Stimulated activated CD4-positive, alpha-beta T cell treated with anti-CD3 and anti-CD28 coated beads, TNF-alpha, amount 100 ng/mL, for 24 hours (primary cell): ENCODE results near the gene CDCP1.

Experiments used
- DNase-seq, 3 experiments: peaks; one replicate each; pipeline ENCODE4 v3.0.0-alpha.2; 2020; ENCODE audit warnings: low read depth in 3 of 3

CDCP1 gene

DNA sequence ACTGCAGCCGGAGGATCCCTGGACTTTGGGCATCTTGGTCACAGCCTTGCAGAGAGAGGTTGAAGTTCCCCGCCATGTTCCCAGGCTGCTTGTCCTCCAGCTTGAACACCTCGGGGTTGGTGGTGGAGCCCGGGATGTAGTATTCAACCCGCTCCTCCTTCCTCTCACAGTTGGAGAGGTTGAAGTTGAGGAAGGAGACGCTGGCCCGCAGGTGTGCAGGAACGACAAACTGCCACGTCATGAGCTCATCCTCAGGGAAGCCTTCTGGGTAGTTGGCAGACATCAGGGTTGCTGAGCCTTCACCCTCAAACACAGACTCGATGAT lies 35.7 kb downstream of the CDCP1 start:
- no peak for DNase-seq

DNA sequence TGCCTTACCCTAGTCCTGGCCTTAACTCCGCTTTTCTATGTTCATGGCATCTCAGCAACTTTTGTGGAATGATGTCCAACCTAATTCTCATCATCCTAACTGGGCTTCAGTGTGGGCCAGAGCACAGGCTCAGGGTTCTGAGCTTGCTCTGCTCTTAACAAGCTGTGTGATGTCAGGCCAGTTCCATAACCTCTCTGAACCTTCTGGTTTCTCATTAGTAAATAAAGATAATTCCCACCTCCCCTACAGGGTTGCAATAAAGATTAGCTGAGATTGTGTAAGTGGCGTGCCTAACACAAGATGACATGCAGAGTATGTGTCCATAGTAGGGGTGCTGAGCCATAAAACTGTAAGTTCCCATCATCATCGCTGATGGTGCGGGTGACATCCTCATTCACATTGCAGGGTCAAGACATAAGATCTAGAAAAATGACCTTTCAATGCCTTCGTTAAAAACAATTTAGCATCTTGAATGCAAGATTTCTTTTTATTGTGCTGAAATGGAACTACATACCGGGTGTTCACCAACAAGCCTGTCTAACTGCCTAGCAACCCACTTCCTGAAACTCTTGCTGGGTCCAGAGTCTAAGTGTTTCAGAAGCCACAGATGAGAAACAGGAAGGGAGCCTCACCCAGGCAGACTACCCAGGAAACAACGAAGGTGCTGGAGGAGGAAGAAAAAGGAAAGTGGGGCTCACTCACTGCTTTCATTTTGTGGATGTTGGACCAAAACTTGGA lies 36.2 kb downstream of the CDCP1 start:
- no peak for DNase-seq

DNA sequence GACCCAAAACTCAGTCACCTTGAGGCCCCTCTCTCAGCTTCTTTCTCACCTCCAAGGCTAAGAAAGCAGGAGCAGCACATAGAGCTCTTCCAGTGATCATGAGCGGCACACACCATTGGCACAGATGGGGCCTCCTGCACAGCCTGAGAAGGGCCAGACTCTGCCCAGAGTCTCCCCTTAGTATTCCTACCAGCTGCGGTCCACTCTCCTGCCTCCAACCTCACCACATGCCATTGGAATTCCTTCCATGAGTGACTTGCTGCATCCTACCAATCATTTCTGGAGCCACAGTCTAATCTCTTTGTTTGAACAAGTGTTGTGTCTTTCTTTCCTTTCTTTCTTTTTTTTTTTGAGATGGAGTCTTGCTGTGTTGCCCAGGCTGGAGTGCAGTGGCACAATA lies 39.3 kb downstream of the CDCP1 start:
- no peak for DNase-seq

DNA sequence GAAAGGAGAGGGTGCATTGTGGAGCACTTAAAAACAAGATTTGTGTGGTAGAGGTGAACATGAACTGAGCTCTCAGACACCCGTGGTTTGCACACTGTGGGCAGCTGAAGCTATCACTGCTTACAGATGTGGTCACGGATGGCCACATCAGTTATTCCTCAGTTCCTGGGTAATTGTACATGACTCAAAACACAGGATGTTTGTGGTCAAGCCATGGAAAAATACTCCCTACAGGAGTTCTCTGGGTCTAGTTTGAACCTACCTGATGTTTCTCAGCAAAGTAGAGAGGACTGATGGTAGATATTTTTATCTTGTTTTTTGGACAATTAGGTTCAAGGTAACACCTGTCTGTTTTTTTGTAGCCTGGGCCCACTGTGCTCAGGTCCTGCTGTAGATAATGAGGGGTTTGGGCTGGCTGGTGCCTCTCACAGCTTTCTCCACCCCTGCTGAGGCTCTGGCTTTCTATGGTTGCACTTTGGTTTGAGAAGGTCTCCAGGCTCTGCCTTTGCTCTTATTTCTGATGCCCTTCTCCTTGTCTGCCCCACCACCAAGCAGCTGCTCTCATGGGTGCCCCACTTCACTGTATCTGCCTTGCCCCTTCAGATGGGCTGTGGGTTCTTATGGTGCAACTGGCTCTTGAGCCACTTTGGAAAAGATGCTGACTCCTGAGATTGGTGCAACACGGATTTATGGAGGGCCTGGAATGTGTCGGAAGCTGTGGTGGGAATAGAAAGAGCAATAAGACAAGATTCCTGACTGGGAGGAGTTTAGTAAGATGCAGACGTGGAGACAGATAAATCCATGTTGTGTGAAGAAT lies 40.1 kb downstream of the CDCP1 start:
- peak; percentile 35 to 75 (median 62) for DNase-seq

DNA sequence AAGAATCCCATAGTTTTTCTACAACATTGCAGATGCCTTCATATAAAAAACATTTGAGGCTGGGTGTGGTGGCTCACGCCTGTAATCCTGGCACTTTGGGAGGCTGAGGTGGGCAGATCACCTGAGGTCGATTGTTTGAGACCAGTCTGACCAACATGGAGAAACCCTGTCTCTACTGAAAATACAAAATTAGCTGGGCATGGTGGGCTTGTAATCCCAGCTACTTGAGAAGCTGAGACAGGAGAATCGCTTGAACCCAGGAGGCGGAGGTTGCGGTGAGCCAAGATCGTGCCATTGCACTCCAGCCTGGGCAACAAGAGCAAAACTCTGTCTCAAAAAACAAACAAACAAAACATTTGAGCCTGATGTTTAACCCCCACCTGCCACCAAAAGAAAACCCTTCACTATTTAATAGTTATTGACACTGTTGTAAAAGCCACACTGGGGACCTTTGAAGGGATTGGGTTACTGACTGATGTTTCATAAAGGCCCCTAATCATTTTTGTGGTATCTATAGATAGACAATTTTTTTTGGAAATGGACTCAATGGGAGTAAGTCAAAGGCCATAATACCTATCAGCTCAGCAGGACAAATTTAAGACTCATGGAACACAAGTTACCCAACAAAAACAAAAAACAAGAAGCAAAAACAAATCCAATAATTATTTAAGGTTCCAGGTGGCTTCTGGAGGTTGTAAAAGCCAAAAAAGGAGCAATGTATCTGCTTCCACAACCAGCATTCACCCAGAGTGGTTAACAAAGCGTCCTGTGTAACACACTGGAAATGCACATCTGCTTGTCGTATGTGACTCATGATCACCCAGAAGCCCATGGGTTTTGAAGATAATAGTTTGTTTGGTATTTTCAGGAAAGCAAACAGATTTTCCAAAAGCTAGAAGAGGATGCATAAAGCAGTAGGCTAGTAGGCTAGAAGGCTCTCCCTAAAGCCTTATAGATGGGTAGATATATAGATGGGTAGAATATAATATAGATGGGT lies 41.2 kb downstream of the CDCP1 start:
- DNase-seq = no peak

DNA sequence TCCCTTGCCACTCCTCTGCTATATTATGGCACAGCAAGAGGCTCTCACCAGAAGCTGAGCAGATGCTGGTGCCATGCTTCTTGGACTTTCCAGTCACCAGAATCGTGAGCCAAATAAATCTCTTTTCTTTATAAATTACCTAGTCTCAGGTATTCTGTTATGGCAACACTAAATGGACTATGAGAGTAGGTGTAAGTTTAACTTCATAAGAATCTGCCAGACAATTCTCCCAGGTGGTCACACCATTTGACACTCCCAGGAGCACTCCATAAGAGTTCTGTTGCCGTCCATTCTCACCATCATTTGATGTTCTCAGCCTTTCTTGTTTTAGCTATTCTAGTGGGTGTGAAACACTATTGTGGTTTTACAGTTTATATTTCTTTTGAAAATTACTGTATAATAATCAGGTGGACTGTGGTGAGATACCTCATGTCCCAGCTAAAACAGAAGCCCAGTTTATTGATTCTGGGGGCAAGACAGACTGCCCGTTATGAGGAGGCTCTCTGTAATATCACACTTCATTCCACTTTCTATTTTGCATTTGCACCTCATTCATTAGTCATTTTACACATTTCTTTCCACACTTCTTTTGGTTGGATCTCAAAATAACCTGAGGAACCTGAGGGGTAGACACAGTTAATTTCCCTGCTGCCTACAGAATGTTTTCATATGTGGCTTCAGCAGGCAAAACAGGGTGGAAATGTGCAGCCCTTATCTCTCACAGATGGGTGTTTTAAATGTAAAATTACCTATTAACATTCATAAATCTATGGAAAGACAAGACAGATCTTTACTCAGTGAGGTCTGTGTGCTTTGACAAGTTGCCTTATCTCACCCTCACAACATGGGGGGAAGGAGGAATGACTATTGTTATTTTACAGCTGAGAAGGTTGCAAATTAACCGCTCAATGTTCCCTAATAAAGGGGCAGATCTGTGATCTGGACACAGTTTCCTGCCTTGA lies 42.1 kb downstream of the CDCP1 start:
- no peak for DNase-seq

DNA sequence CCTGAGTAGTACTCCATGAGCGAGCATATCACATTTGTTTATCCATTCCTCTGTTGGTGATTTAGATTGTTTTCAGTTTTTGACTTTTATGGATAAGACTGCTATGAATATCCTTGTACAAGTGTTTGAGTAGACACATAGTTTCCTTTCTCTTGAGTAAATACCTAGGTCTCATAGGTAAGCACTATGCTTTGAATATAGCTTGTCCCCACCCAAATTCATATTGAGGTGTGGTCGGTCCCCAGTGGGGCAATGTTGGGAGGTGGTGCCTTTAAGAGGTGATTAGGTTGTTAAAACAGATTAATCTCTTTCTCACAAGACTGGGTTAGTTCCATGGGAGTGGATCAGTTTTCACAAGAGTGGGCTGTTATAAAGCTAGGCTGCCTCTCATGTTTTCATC lies 42.8 kb downstream of the CDCP1 start:
- DNase-seq = no peak

DNA sequence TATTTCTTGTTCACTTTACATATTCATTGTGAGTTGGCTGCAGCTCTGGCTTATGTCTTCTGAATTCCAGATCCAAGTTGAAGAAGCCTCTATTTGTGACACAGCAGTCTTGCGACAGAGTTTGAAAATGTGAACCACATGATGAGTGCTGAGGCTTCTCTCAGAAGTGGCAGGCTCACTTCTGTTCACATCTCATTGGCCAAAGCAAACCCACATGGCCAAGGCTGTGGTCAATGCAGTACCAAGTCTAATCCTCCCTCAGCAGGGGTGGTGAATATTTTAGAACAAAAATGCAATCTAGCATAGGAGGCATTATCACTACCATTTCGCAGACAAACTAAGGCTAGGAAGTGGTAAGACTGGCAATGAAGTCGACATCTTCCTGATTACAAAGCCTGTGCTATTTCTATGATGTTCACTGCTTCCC lies 45.2 kb downstream of the CDCP1 start:
- no peak for DNase-seq

DNA sequence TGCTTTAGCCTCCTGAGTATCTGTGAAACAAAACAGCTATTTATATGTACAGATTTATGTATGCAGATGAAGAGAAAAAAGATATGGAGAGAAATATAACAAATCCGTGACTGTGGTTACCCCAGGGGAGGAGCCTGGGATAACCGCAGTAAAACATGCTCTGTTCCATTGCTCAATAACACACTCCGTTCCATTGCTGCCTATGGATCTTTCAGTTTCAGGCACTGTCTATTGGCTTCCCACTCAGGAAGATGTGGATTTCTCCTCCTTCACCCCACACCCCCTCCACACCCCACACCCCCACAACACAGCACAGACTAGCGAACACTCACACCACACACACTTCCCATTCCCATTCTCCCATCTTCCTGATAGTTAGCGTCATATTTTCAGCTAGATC lies 47.9 kb downstream of the CDCP1 start:
- no peak for DNase-seq

DNA sequence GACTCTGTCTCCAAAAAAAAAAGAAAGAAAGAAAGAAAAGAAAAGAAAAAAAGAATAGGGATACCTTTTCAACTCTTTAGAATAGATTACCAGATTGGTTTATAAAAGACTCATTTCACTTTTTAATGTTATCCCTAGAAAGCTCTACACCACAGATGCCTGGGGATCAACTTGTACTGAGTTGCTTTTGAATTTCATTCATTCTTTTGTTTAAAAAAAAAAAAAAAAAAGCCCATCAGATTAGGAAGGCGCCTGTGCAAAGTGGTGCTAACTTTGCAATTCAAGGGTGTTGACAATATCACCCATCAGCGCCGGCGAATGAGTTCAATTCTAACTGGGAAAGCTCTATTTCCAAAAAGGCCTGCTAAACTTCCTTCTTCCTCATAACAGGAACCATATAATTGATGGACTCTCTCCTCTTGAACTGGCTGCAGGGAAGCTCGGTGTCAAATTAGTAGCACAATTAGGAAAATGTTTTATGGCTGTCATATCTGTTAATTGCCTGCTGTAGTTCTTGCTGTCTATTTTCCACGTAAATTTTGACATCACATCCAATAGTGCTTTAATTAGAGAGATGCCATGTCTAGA lies 48.8 kb downstream of the CDCP1 start:
- DNase-seq = no peak

DNA sequence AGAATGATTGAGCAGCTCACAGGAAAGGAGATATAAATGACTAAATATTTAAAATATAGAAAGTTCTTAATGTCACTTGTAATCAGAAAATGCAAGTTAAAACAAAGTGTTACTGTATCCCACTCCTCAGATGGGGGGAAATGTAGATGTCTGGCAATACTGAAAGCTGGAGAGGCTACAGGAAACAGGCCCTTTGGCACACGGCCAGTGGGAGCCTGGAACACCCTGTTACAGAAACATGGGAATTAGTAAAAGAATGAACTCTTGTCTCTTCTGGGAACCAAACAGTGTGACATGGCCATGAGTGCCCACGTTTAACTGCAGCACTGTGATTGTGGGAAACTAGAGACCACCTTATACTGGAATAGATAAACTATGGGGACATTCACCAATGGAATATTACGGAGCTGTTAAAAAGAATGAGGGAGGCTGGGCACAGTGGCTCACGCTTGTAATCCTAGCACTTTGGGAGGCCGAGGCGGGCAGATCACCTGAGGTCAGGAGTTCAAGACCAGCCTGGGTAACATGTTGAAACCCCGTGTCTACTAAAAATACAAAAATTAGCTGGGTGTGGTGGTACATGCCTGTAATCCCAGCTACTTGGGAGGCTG lies 50.2 kb downstream of the CDCP1 start:
- no peak for DNase-seq

DNA sequence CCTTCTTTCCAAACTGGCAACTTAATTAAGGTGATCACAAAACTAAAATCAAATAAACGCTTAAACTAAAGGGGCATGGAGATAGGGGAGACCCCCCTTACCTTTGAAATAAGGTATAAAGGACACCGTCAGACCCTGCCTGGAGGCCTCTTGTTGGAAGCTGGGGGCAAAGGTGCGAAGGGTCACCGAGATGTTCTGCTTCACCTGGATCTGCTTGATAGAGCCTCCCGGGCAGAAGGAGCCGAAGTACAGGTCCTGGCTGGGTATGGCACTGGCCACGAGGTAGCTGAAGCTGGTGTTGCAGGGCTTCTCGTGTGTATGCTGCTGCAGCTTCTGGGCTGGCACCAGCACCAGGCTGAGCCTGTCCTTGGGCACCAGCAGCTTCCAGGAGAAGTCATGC lies 53.0 kb downstream of the CDCP1 start:
- no peak for DNase-seq

DNA sequence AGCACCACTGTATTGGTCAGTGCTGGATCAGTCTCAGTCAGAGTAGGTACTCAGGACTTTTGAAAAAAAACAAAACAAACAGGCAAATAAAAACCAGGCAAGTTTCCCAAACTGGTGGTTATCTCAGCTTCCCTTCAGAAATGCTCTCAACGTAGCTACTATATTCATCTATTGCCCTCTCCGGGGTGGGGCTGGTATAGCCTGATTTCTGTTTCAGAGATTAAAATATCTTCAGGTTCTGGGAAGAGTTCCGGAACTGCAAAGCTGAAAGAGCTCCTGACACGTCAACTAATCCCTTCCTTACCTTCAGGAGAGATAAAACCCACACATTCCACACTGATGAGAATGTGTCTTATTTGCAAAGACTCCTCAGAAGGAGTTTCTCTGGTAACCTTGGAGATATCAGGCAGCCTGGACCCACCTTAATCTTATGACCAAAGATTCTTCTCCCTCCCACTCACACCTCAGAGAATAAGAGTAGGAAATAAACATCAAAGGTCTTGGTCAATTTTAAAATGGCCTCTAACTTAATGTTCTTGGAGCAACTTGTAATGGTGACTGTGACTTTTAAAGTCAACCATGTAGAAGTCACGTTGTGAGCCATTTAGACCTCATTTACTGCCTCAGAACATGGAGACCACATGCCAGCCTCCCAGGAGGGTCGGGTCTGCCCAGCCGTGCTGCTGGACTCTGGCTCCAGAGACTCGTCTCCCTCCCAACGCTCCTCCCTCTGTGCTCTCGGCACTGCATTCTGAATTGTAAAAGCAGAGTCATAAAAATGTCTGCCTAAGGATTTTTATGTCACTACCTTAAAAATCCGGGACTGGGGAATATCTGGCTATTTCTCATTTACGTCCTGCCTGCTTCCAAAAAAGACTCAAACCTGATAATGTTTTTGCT lies 53.8 kb downstream of the CDCP1 start:
- DNase-seq = no peak

DNA sequence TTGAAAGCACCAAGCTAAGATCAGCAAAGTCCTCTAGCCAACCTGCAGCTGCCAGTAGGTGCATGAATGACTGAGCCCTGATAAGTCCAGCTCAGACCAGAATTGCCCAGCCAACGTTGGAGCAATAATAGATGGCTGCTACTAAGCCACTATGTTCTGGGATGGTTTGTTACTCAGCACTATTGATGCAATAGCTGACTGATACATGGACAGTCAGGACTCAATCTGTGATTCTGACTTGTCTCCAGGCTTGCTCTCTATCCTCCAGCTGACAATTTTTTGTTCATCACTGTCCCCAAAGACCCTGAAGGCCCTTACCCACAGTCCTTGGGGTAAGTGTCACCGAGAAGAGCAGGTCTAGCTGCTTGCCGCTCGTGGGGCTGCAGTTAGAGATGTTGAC lies 55.3 kb downstream of the CDCP1 start:
- no peak for DNase-seq

DNA sequence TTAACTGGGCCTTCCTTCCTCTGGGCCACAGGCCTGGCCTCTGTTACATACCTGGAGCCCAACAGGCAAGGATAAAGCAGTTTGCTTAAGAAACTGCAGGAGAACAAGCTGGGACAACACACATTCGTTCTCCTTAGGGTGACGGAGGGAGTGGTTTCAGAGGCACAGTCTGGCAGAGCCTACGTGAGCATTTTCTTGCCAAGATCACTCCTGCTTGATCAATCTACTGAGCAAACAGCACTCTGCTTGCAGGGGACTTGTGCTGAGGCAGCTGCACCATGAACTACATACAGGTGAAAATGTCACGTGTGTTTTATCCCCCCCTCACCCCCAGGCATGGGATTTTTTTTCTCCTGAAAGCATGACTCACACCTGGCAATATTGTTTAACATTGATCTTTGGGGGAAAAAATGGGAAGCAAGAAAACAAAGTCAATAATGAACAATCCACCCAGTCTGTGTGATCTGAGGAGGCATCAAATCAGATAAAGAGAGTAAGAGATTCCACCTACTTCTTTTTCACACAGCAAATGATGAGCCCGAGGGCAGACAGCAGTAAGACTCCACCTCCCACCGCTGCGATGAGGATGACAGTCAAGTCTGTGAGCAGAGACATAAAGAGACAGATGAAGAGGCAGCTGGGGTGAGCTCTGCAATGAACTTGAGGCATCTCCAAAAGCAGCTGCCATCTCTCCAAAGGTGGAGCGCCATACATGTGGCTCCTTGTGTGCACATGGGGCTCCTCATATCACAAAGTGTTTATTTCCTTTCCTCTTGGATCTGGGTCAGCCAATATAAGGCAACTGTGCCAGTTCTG lies 57.4 kb downstream of the CDCP1 start:
- no peak for DNase-seq

DNA sequence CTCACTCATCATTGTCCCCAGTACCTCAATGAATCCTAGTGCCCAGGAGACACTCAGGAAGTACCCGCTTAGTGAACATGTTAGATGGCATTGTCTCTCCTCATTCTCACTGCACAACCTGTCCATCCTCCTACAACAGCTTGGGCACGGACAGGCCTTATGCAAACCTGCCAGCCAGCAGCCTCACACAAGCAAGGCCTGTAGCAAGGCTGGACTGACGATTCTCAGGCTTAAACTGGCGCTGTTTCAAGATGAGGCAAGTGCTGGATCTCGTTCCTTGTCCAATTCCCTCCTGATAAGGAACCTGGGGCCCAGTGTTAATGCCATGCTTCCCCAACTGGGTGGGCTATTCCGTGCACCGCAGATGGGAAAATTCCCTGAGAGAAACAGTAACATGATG lies 59.0 kb downstream of the CDCP1 start:
- no peak for DNase-seq

DNA sequence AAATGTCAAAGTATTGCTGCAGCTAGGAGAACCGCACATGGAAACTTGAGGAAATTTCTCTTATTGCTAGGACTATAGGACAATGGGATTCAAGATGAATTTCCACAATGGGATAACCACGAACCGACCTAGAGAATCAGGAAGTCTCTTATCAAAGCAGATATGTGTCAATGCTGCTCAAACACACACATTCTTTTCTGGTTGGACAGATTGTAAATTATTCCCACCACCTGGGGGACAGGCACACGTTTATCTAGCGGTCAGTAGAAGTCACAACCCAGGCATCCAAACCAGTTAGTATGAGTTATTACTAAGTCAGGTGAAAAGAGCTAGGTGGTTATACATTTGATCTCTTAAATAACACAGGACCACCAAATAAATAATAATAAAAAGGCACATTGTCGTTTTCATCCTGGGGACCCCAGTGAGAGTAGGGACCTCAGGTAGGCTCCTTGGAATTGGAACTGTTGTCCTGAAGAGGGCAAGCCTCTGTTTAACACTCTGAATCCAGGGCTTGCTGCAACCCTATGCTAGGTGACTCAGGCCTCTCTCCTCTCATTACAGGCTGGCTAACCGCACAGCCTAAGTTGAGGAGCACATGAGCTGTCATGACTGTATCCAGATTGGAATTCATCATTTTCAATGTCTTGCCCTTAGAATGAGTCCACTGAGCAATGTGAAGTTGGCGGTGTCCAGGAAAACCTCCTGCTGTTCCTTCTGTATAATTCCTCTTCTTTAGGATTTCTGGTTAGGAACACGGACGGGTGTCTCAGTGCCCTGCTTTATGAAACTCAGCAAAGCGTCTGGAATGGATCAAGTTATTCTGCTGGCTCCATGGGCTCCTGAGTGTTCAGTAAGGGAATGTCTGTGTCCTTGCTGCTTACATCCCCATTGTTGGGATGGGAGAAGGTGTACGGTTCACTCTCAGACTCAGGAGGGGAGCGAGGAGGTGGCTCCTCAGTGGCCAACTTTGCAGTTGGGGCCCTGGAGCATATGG lies 61.1 kb downstream of the CDCP1 start:
- DNase-seq = no peak
